GM12892 (cell line): ENCODE results near the gene DIS3.

Source experiments
- POLR2A ChIP-seq: IDR thresholded peaks from 2 replicates; pipeline ENCODE4 v1.6.1; 2011; ENCODE audit warnings: low read depth, low read length, control low read depth
- POLR2AphosphoS5 ChIP-seq: IDR thresholded peaks from 2 replicates; pipeline ENCODE4 v1.6.1; 2011; ENCODE audit warnings: low read depth, low read length, control low read depth
- TAF1 ChIP-seq: IDR thresholded peaks from 2 replicates; pipeline ENCODE4 v1.6.1; 2011; ENCODE audit warnings: low read depth, mild to moderate bottlenecking, control low read depth, low read length, borderline replicate concordance

GRCh38 chr13:72792640-72793039 lies 10.9 kb upstream of the DIS3 start:
- TF ChIP-seq TAF1 (no peak), POLR2AphosphoS5 (no peak), POLR2A (no peak)
